GM12878 (cell line): ENCODE measurements around the gene KCNJ14. TPM values are rescaled to one million over a fixed set of nuclear protein-coding genes. Genes with fewer than 3 reads are reported as not detected.

ENCODE experiments used
- ATAC-seq: fragments of 200-7000 bp; cut with Tn5 transposase; 3 replicates; pipeline ENCODE4 v1.9.1; 2020; ENCODE audit warnings: mild to moderate bottlenecking, moderate library complexity
- BruUV-seq: library from RNA; stranded (reverse); fragments of 400-500 nt; replicated peaks from 2 replicates; lab custom pipeline; 2021; lab: Mats Ljungman, UMichigan
- CTCF ChIA-PET: fragments of 300-600 bp; sonication (Branson Sonifier 250); formaldehyde crosslinking; extraction: SDS; loops from one replicate; lab custom pipeline; 2021; ENCODE audit warnings: inconsistent platforms; lab: Yijun Ruan, JAX
- POLR2A ChIA-PET: fragments of 350-600 bp; formaldehyde crosslinking; extraction: SDS; loops from one replicate; lab custom pipeline; 2021; ENCODE audit warnings: inconsistent platforms; lab: Charles Lee
- RAD21 ChIA-PET: fragments of 300-600 bp; sonication (Branson Sonifier 250); formaldehyde crosslinking; loops from one replicate; lab custom pipeline; 2023; ENCODE audit warnings: antibody characterized with exemption; ENCODE audit not compliant: unreplicated experiment; lab: Charles Lee
- SMC1A ChIA-PET: fragments of 300-600 bp; sonication (Branson Sonifier 250); formaldehyde crosslinking; loops from one replicate; lab custom pipeline; 2023; ENCODE audit not compliant: unreplicated experiment, uncharacterized antibody; lab: Charles Lee
- DNase-seq: peaks from one replicate; pipeline ENCODE4 v3.0.0-alpha.2; 2011; ENCODE audit warnings: low read depth, low spot score
- FAIRE-seq: peaks from 3 replicates; lab custom pipeline; 2011; peaks lifted over from hg19 to GRCh38; lab: Jason Lieb, UNC
- H2AFZ ChIP-seq: 2 replicates; pipeline ENCODE4 v1.6.0; 2011; ENCODE audit warnings: low read depth, low read length, control low read depth; ENCODE audit not compliant: control insufficient read depth
- H3K27ac ChIP-seq: 2 replicates; pipeline ENCODE4 v1.5.1; 2011; ENCODE audit warnings: control low read depth; ENCODE audit not compliant: control insufficient read depth, insufficient read depth
- H3K27me3 ChIP-seq, 2 experiments: replicated peaks in 1 of 2; 2 replicates each; pipeline versions ENCODE4 v1.6.0 to v1.6.1; 2011; ENCODE audit warnings: low read length in 1 of 2; ENCODE audit not compliant: control insufficient read depth in 2 of 2, insufficient read depth in 2 of 2
- H3K36me3 ChIP-seq, 2 experiments: 2 replicates each; pipeline ENCODE4 v1.5.1; 2011; ENCODE audit warnings: low read length in 1 of 2; ENCODE audit not compliant: control insufficient read depth in 2 of 2, insufficient read depth in 2 of 2
- H3K4me1 ChIP-seq: 2 replicates; pipeline ENCODE4 v1.6.1; 2011; ENCODE audit warnings: mild to moderate bottlenecking, low read length, moderate library complexity, mixed read lengths; ENCODE audit not compliant: control insufficient read depth, insufficient read depth
- H3K4me2 ChIP-seq: 2 replicates; pipeline ENCODE4 v1.6.0; 2011; ENCODE audit warnings: control low read depth; ENCODE audit not compliant: control insufficient read depth, insufficient read depth
- H3K4me3 ChIP-seq: fragments of 200-600 bp; sonication (generic); 2 replicates; pipeline ENCODE4 v1.5.1; 2016
- H3K79me2 ChIP-seq: 2 replicates; pipeline ENCODE4 v1.6.0; 2011; ENCODE audit warnings: low read length; ENCODE audit not compliant: control insufficient read depth, insufficient read depth
- H3K9ac ChIP-seq: 2 replicates; pipeline ENCODE4 v1.8.0; 2011; ENCODE audit warnings: low read length, control low read depth, mixed read lengths; ENCODE audit not compliant: control insufficient read depth, insufficient read depth
- H3K9me3 ChIP-seq: replicated peaks from 3 replicates; pipeline ENCODE4 v1.5.1; 2011; ENCODE audit warnings: mild to moderate bottlenecking, low read length; ENCODE audit not compliant: control insufficient read depth, insufficient read depth
- H4K20me1 ChIP-seq: 2 replicates; pipeline ENCODE4 v1.6.0; 2011; ENCODE audit not compliant: control insufficient read depth, insufficient read depth
- ELK1 ChIP-seq: IDR thresholded peaks from 2 replicates; pipeline ENCODE4 v1.6.1; 2012; ENCODE audit warnings: low read depth, low read length, improper control_type of control experiment
- ETV6 ChIP-seq, 2 experiments: fragments of 450-650 bp in 1 of 2; IDR thresholded peaks in 1 of 2; conservative IDR thresholded peaks in 1 of 2; 2 replicates each; pipeline ENCODE4 v1.6.1; 2014; ENCODE audit warnings: antibody characterized with exemption in 1 of 2, borderline replicate concordance in 1 of 2, low read depth in 1 of 2, mild to moderate bottlenecking in 1 of 2, moderate library complexity in 1 of 2
- GABPA ChIP-seq: IDR thresholded peaks from 2 replicates; pipeline ENCODE4 v1.6.1; 2014; ENCODE audit warnings: antibody characterized with exemption, low read depth, mild to moderate bottlenecking, inconsistent platforms
- KDM1A ChIP-seq: fragments of 200-600 bp; sonication (generic); IDR thresholded peaks from 2 replicates; pipeline ENCODE4 v1.6.1; 2016; ENCODE audit warnings: borderline replicate concordance
- KLF5 ChIP-seq: fragments of 450-650 bp; IDR thresholded peaks from 2 replicates; pipeline ENCODE4 v1.6.1; 2014; ENCODE audit warnings: mild to moderate bottlenecking; ENCODE audit not compliant: partially characterized antibody
- LARP7 ChIP-seq: fragments of 450-650 bp; IDR thresholded peaks from 2 replicates; pipeline ENCODE4 v1.6.1; 2017; ENCODE audit warnings: mild to moderate bottlenecking
- MEF2A ChIP-seq: IDR thresholded peaks from 2 replicates; pipeline ENCODE4 v1.6.1; 2011; ENCODE audit warnings: low read depth, mild to moderate bottlenecking, low read length, moderate library complexity; ENCODE audit not compliant: insufficient read depth
- SMAD1 ChIP-seq: fragments of 450-650 bp; IDR thresholded peaks from 2 replicates; pipeline ENCODE4 v1.6.1; 2018; ENCODE audit warnings: mild to moderate bottlenecking, low read depth; ENCODE audit not compliant: partially characterized antibody
- TAF1 ChIP-seq: IDR thresholded peaks from 2 replicates; pipeline ENCODE4 v1.6.1; 2011; ENCODE audit warnings: mild to moderate bottlenecking, low read depth, low read length, borderline replicate concordance
- ZSCAN29 ChIP-seq: fragments of 450-650 bp; IDR thresholded peaks from 2 replicates; pipeline ENCODE4 v1.6.1; 2017; ENCODE audit warnings: mild to moderate bottlenecking, moderate library complexity
- WGBS: methylation state at CpG from one replicate; pipeline ENCODE4 v1.1.6; 2016; ENCODE audit warnings: low lambda C conversion rate; ENCODE audit not compliant: insufficient replicate concordance, insufficient coverage; ENCODE audit errors: missing lambda C conversion rate; 5-methylcytosine and 5-hydroxymethylcytosine counted together
- in situ Hi-C: fragments of 300-500 bp; cut with MboI; formaldehyde crosslinking; loops from 9 replicates; pipeline ENCODE4 v1.14.3; 2018; ENCODE audit warnings: mixed read lengths
- intact Hi-C: fragments of 100-400 bp; cut with micrococcal nuclease; formaldehyde crosslinking; loops from one replicate; pipeline ENCODE4 v1.14.2; 2022; ENCODE audit not compliant: unreplicated experiment
- polyA plus RNA-seq, 11 experiments: library from polyadenylated mRNA; depleted of rRNA in 4 of 11; unstranded in 6 of 11; stranded (reverse) in 5 of 11; fragments of >200 nt; fragmentation: Nextera tagmentation in 4 of 11; fragmentation: Illumina TruSeq in 1 of 11; extraction: Ambion mirVana in 4 of 11; extraction: Trizol in 1 of 11; gene quantifications; 1 replicate in 1 of 11; 2 replicates in 10 of 11; pipeline versions ENCODE4 v1.2.1 to v1.2.3, GENCODE V29; 2011 to 2016; ENCODE audit warnings: inconsistent platforms in 2 of 11, missing spikeins in 2 of 11, low read depth in 1 of 11
- total RNA-seq, 4 experiments: library from RNA; depleted of rRNA in 3 of 4; stranded (reverse); fragments of >200 nt in 3 of 4; fragmentation: Illumina TruSeq in 1 of 4; extraction: Trizol in 1 of 4; gene quantifications; 2 replicates each; pipeline versions ENCODE4 v1.2.1 to v1.2.3, GENCODE V29; 2013 to 2021
- TF ChIP-seq, protein P1 (sequence below): fragments of 450-650 bp; IDR thresholded peaks from 2 replicates; pipeline ENCODE4 v1.6.1; 2016; ENCODE audit warnings: mild to moderate bottlenecking

The KCNJ14 gene
- total and polyA plus RNA-seq, 10 of the 15 experiments (the other 5 are each of a cell fraction or from before 2014, with no cell fraction given), result 0.24 to 1.4 (median 0.42) TPM

DNA sequence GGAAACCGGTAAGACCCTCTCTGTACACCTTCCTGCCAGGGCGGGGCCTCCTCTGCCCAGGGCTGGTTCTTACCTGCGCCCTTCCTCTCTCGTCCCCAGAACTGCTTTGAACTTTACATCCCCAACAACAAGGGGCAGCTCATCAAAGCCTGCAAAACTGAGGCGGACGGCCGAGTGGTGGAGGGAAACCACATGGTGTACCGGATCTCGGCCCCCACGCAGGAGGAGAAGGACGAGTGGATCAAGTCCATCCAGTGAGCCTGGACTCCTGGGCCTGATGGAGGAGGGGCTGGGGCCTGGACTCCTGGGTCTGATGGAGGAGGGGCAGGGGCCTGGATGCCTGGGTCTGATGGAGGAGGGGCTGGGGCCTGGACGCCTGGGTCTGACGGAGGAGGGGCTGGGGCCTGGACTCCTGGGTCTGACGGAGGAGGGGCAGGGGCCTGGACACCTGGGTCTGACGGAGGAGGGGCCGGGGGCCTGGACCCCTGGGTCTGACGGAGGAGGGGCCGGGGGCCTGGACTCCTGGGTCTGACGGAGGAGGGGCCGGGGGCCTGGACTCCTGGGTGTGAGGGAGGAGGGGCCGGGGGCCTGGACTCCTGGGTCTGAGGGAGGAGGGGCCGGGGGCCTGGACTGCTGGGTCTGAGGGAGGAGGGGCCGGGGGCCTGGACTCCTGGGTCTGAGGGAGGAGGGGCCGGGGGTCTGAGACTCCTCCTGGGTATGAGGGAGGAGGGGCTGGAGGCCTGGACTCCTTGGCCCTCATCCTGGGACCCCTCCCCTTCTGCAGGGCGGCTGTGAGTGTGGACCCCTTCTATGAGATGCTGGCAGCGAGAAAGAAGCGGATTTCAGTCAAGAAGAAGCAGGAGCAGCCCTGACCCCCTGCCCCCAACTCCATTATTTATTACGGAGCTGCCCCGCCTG is 23.2 kb downstream of the KCNJ14 start (continued):
- TF ChIP-seq TAF1 (no peak), SMAD1 (no peak)
- TF ChIP-seq, protein P1, sequence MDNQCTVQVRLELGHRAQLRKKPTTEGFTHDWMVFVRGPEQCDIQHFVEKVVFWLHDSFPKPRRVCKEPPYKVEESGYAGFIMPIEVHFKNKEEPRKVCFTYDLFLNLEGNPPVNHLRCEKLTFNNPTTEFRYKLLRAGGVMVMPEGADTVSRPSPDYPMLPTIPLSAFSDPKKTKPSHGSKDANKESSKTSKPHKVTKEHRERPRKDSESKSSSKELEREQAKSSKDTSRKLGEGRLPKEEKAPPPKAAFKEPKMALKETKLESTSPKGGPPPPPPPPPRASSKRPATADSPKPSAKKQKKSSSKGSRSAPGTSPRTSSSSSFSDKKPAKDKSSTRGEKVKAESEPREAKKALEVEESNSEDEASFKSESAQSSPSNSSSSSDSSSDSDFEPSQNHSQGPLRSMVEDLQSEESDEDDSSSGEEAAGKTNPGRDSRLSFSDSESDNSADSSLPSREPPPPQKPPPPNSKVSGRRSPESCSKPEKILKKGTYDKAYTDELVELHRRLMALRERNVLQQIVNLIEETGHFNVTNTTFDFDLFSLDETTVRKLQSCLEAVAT, result no peak

- no peaks in the 10 kb centered on the region for H3K9me3 ChIP-seq
- in situ Hi-C loops, result no loop called here
- ChIA-PET SMC1A (no interaction called here), RAD21 (no interaction called here), CTCF (interaction anchor here (1.9 kb wide), 1 partner anchor 10 kb away, joined by 6 read pairs; no protein-coding TSS in a partner anchor), POLR2A (no interaction called here)
- H3K36me3 ChIP-seq, result peaks cover 1 to 4% of the 10 kb centered on the region in 2 experiments; a peak in 2 of 4 replicates
- TF ChIP-seq KLF5 (no peak), ETV6 (conservative IDR thresholded peaks at IDR 0.05 in 1 of 2, IDR thresholded peaks at IDR 0.05 in 1 of 2; ENCODE audit: borderline replicate concordance in 1 of 2, low read depth in 1 of 2) (no peak), ELK1 (no peak), MEF2A (no peak), KDM1A (no peak), ZSCAN29 (no peak), LARP7 (no peak), GABPA (no peak)
- ATAC-seq (no peak), FAIRE-seq (no peak), DNase-seq (no peak)
- H4K20me1 ChIP-seq, result no peaks in the 10 kb centered on the region
- intact Hi-C loops, result no loop called here
- BruUV-seq, result no TSS peak
- H3K27me3 ChIP-seq, result no peaks in the 10 kb centered on the region
- H3K79me2 ChIP-seq, result no peaks in the 10 kb centered on the region
- no peak overlapping the region for H3K4me3 ChIP-seq
- 82% methylated on average over 7 of the region's 7 CpGs for WGBS
- H3K9ac ChIP-seq, result no peak overlapping the region
- no peak overlapping the region for H2AFZ ChIP-seq
- no peak overlapping the region for H3K4me2 ChIP-seq
- H3K4me1 ChIP-seq, result no peaks in the 10 kb centered on the region
- no peak overlapping the region for H3K27ac ChIP-seq
Observed at GRCh38 chr19:48479686-48480085, 24.3 kb downstream of the KCNJ14 start.
